Liver (tissue), 9 donors: Measurements from ENCODE around the gene C3orf20. TPM values are rescaled to one million over a fixed set of nuclear protein-coding genes. Genes with fewer than 3 reads are reported as not detected.

Experiments
- DNase-seq: peaks from one replicate; pipeline ENCODE4 v3.0.0-alpha.2; 2017; ENCODE audit warnings: low spot score
- H3K27ac ChIP-seq, 2 donors: one replicate each; pipeline ENCODE4 v1.7.0; 2013; ENCODE audit warnings: inconsistent platforms in 2 of 2, low read length in 2 of 2, control low read depth in 1 of 2, low read depth in 1 of 2, mild to moderate bottlenecking in 1 of 2
- H3K27me3 ChIP-seq, 4 donors: one replicate each; pipeline versions ENCODE4 v1.6.1 to v1.7.0; 2013; ENCODE audit warnings: low read length in 3 of 4, inconsistent platforms in 1 of 4, mild to moderate bottlenecking in 1 of 4, moderate library complexity in 1 of 4; ENCODE audit not compliant: control insufficient read depth in 4 of 4, insufficient read depth in 4 of 4
- H3K36me3 ChIP-seq, 4 donors: one replicate each; pipeline versions ENCODE4 v1.6.1 to v1.7.0; 2013; ENCODE audit warnings: low read length in 3 of 4, mild to moderate bottlenecking in 3 of 4, low read depth in 1 of 4, moderate library complexity in 1 of 4; ENCODE audit not compliant: control insufficient read depth in 4 of 4, insufficient read depth in 3 of 4
- H3K4me1 ChIP-seq, 4 donors: one replicate each; pipeline versions ENCODE4 v1.6.1 to v1.7.0; 2013; ENCODE audit warnings: low read length in 3 of 4, mild to moderate bottlenecking in 3 of 4, moderate library complexity in 1 of 4; ENCODE audit not compliant: control insufficient read depth in 4 of 4, insufficient read depth in 4 of 4
- H3K4me3 ChIP-seq, 3 donors: one replicate each; pipeline versions ENCODE4 v1.6.1 to v1.7.0; 2013; ENCODE audit warnings: low read length in 3 of 3, control low read depth in 1 of 3, low read depth in 1 of 3, mild to moderate bottlenecking in 1 of 3
- H3K9ac ChIP-seq, 2 donors: one replicate each; pipeline ENCODE4 v1.7.0; 2013; ENCODE audit warnings: low read length in 2 of 2, mild to moderate bottlenecking in 2 of 2, moderate library complexity in 2 of 2, control low read depth in 1 of 2, low read depth in 1 of 2
- H3K9me3 ChIP-seq, 4 donors: one replicate each; pipeline versions ENCODE4 v1.6.1 to v1.7.0; 2013; ENCODE audit warnings: low read length in 3 of 4; ENCODE audit not compliant: control insufficient read depth in 4 of 4
- ATF3 ChIP-seq: IDR thresholded peaks from 2 replicates; pipeline ENCODE4 v1.6.1; 2016; ENCODE audit warnings: antibody characterized with exemption
- FOXA1 ChIP-seq: IDR thresholded peaks from 2 replicates; pipeline ENCODE4 v1.6.1; 2016; ENCODE audit warnings: antibody characterized with exemption
- FOXA2 ChIP-seq: IDR thresholded peaks from 2 replicates; pipeline ENCODE4 v1.6.1; 2016; ENCODE audit warnings: antibody characterized with exemption
- GABPA ChIP-seq, 2 donors: IDR thresholded peaks in 1 of 2; conservative IDR thresholded peaks in 1 of 2; 2 replicates each; pipeline ENCODE4 v1.6.1; 2016; ENCODE audit warnings: antibody characterized with exemption in 2 of 2, mild to moderate bottlenecking in 1 of 2, moderate library complexity in 1 of 2
- HNF4A ChIP-seq, 2 donors: conservative IDR thresholded peaks; 2 replicates each; pipeline ENCODE4 v1.6.1; 2016; ENCODE audit warnings: antibody characterized with exemption in 2 of 2, mild to moderate bottlenecking in 2 of 2
- HNF4G ChIP-seq: IDR thresholded peaks from 2 replicates; pipeline ENCODE4 v1.6.1; 2016; ENCODE audit warnings: antibody characterized with exemption
- JUND ChIP-seq, 2 donors: IDR thresholded peaks; 2 replicates each; pipeline ENCODE4 v1.6.1; 2016; ENCODE audit warnings: antibody characterized with exemption in 2 of 2
- MAX ChIP-seq: IDR thresholded peaks from 2 replicates; pipeline ENCODE4 v1.6.1; 2016; ENCODE audit warnings: antibody characterized with exemption
- NR2F2 ChIP-seq: IDR thresholded peaks from 2 replicates; pipeline ENCODE4 v1.6.1; 2016; ENCODE audit warnings: antibody characterized with exemption
- RAD21 ChIP-seq, 2 donors: IDR thresholded peaks; 2 replicates each; pipeline ENCODE4 v1.6.1; 2016; ENCODE audit warnings: antibody characterized with exemption in 2 of 2, mild to moderate bottlenecking in 2 of 2
- REST ChIP-seq: IDR thresholded peaks from 2 replicates; pipeline ENCODE4 v1.6.1; 2016; ENCODE audit warnings: antibody characterized with exemption, mild to moderate bottlenecking
- RXRA ChIP-seq, 2 donors: IDR thresholded peaks; 2 replicates each; pipeline ENCODE4 v1.6.1; 2017 to 2018; ENCODE audit warnings: antibody characterized with exemption in 2 of 2, mild to moderate bottlenecking in 1 of 2
- SP1 ChIP-seq: IDR thresholded peaks from 2 replicates; pipeline ENCODE4 v1.6.1; 2018; ENCODE audit warnings: antibody characterized with exemption, mild to moderate bottlenecking
- TAF1 ChIP-seq: conservative IDR thresholded peaks from 2 replicates; pipeline ENCODE4 v1.6.1; 2016; ENCODE audit warnings: antibody characterized with exemption, mild to moderate bottlenecking
- YY1 ChIP-seq: IDR thresholded peaks from 2 replicates; pipeline ENCODE4 v1.6.1; 2016; ENCODE audit warnings: antibody characterized with exemption, mild to moderate bottlenecking
- WGBS: extraction: QIAGEN DNeasy Blood & Tissue Kit; methylation state at CpG from one replicate; pipeline ENCODE4 v1.1.7; 2013; 5-methylcytosine and 5-hydroxymethylcytosine counted together
- polyA plus RNA-seq, 2 donors: library from polyadenylated mRNA; stranded (reverse) in 1 of 2; unstranded in 1 of 2; fragments of 200-250 nt in 1 of 2; fragments of >200 nt in 1 of 2; fragmentation: Nextera tagmentation in 1 of 2; extraction: Ambion mirVana in 1 of 2; gene quantifications; one replicate each; pipeline versions ENCODE4 v1.2.1 to v1.2.3, GENCODE V29; 2013 to 2015
- total RNA-seq, 2 donors: library from RNA; depleted of rRNA; stranded (reverse); fragments of >200 nt; gene quantifications; one replicate each; pipeline ENCODE4 v1.2.3, GENCODE V29; 2014
- donor health status: healthy.
- donor health status: healthy.
- donor health status: healthy.
- donor health status: healthy.
- donor health status: healthy.

C3orf20 gene
- total and polyA plus RNA-seq, 4 donors: 0.05 to 0.08 TPM; not detected in 2

GRCh38 chr3:14717307-14717706 is 42.4 kb downstream of the C3orf20 start:
- Histone ChIP-seq H3K27me3 (no peaks in the 10 kb centered on the region), H3K36me3 (no peaks in the 10 kb centered on the region), H3K27ac (no peak overlapping the region), H3K4me1 (no peaks in the 10 kb centered on the region), H3K4me3 (no peak overlapping the region), H3K9ac (no peak overlapping the region), H3K9me3 (peaks cover 0 to 4% (median 2%) of the 10 kb centered on the region in 4 donors)
- TF ChIP-seq YY1: no peak
- no peak for TF ChIP-seq GABPA (IDR thresholded peaks at IDR 0.05 in 1 of 2, conservative IDR thresholded peaks at IDR 0.05 in 1 of 2)
- no peak for TF ChIP-seq TAF1
- no peak for TF ChIP-seq FOXA2
- no peak for TF ChIP-seq FOXA1
- TF ChIP-seq ATF3: no peak
- no peak for TF ChIP-seq NR2F2
- no peak for TF ChIP-seq MAX
- no peak for TF ChIP-seq RXRA (IDR thresholded peaks at IDR 0.05)
- no peak for TF ChIP-seq HNF4A (conservative IDR thresholded peaks at IDR 0.05)
- TF ChIP-seq RAD21 (IDR thresholded peaks at IDR 0.05): no peak
- no peak for DNase-seq
- 82% methylated on average over 1 of the region's 1 CpG for WGBS

GRCh38 chr3:14718539-14718938 is 43.6 kb downstream of the C3orf20 start:
- 91% methylated on average over 2 of the region's 2 CpGs for WGBS
- H3K9me3 ChIP-seq: peaks cover 0 to 2% (median 0%) of the 10 kb centered on the region in 4 donors

More at GRCh38 chr3:14718539-14718938, 43.6 kb downstream of the C3orf20 start:
- no peak for DNase-seq
- Histone ChIP-seq H3K27ac (no peak overlapping the region), H3K9ac (no peak overlapping the region), H3K4me1 (no peaks in the 10 kb centered on the region), H3K36me3 (no peaks in the 10 kb centered on the region), H3K27me3 (no peaks in the 10 kb centered on the region), H3K4me3 (no peak overlapping the region)
- no peak for TF ChIP-seq MAX
- TF ChIP-seq TAF1: no peak
- TF ChIP-seq HNF4A (conservative IDR thresholded peaks at IDR 0.05): no peak
- no peak for TF ChIP-seq JUND (IDR thresholded peaks at IDR 0.05)
- no peak for TF ChIP-seq ATF3
- no peak for TF ChIP-seq REST
- TF ChIP-seq GABPA (IDR thresholded peaks at IDR 0.05 in 1 of 2, conservative IDR thresholded peaks at IDR 0.05 in 1 of 2): no peak
- TF ChIP-seq FOXA1: no peak
- TF ChIP-seq SP1: no peak
- no peak for TF ChIP-seq FOXA2
- no peak for TF ChIP-seq HNF4G
